HG03565 (cell line): ENCODE results near the gene C11orf97.
"Not testable (repeated sequence)": the region's sequence is repeated elsewhere in the genome, so short reads cannot be mapped to it uniquely, and the experiment has no call there.

Source experiments
- ATAC-seq: cut with Tn5 transposase; IDR thresholded peaks from one replicate; pipeline ENCODE4 v1.9.1; 2021; ENCODE audit warnings: mild to moderate bottlenecking, moderate library complexity; ENCODE audit not compliant: unreplicated experiment

C11orf97 gene

DNA sequence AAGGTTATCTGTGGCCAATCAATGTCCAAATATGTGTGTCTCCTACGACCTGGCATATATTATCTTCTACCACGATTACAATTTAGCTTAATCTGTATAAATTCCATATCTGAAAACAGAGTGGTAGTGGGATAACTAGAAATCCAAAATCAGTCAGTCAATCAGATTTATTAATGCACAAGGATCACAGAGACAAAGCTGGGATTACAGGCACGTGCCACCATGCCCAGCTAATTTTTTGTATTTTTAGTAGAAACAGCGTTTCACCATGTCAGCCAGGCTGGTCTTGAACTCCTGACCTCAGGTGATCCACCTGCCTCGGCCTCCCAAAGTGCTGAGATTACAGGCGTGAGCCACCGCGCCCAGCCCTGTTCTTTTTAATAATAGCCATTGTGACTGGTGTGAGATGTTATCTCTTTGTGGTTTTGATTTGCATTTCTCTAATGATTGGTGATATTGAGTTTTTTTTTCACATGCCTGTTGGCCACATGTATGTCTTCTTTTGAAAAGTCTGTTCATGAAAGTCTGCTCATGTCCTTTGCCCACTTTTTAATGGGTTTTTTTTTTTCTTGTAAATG is 43.6 kb downstream of the C11orf97 start:
- not testable (repeated sequence) for ATAC-seq

DNA sequence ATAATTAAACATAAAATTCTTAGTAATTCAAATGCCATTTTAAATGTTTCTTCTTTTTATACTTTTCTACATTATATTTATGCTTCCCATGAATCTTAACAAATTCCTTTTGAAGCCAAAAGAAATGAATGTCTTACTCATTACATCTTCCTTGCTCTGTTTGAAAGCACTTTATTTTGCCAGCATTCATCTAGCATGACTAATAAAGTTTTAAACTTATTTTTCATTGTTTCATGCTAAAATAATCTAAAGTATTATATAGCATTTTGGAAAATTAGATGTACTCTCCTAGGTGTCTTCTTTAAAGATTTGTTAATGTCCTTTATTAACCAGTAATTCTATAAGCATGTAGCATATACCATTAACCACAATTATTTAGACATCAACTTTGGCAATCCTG is 45.2 kb downstream of the C11orf97 start:
- no peak for ATAC-seq

- no peak for ATAC-seq
Observed at GRCh38 chr11:94557992-94558391, 45.7 kb downstream of the C11orf97 start.

- ATAC-seq, result peak; percentile 38
Observed at GRCh38 chr11:94558468-94558867, 46.2 kb downstream of the C11orf97 start.

GRCh38 chr11:94558932-94559331 is 46.7 kb downstream of the C11orf97 start:
- no peak for ATAC-seq

DNA sequence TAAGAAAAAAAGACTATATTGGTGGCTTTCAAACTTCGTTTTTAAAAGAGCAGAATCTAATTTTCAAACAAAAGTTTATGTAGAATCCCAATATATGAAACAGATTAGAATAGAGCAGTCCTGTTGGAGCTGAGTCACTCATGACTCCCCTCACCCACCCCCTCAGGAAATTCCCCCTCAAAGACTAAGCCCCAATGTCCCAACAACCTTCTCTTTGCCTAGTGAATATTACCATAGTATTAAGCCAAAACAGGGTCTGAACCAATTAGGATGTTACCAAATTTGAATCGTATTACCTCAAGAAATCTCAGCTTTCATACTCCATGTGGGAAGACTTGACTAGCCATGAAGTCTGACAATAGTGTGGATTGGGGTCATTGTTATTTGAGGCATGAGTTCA is 47.1 kb downstream of the C11orf97 start:
- ATAC-seq, result no peak

DNA sequence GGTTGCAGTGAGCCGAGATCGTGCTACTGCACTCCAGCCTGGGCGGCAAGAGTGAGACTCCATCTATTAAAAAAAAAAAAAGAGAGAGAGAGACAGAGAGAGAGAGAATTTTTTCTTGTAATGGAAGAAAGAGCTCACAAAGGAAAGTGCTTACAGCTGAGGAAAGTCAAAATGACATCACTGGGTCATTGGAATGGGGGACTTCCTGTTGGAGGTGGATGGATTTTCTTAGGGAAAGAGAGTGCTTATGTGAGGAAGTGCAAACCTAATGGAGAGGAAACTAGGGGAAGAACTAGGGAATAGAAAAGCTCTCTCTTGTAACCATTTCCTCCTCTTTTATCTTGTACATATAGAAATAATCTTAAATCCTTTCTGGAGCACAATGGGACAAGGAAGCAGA is 48.6 kb downstream of the C11orf97 start:
- ATAC-seq, result no peak

DNA sequence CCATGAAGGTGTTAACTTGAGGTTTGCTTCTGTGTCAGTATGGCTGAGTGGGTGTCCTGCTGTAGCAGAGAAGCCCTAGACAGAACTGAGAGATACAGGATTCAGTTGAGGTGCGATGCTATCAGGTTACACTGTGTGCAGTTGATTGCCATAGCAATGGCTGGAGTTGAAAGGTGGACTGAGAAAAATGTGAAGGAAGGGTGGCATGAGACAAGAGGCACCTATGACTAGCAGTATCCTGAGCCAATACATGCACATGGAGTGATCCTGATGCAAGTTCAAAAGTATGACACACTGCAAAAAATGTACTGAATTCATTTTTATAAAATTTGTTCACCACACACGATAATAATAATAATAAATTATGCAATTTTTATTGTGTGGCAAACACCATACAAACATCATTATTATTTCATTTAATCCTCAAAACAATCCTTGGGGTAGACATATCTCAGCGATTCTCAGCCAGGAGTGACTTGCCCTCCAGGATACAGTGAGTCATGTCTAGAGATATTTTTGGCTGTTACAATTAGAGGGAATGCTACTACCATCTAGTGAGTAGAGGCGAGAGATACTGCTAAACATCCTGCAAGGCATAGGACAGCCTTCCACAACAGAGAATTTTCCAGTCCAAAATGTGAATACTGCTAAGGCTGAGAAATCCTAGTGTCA is 51.1 kb downstream of the C11orf97 start:
- no peak for ATAC-seq

- no peak for ATAC-seq
Observed at GRCh38 chr11:94563848-94564467, 51.7 kb downstream of the C11orf97 start.

DNA sequence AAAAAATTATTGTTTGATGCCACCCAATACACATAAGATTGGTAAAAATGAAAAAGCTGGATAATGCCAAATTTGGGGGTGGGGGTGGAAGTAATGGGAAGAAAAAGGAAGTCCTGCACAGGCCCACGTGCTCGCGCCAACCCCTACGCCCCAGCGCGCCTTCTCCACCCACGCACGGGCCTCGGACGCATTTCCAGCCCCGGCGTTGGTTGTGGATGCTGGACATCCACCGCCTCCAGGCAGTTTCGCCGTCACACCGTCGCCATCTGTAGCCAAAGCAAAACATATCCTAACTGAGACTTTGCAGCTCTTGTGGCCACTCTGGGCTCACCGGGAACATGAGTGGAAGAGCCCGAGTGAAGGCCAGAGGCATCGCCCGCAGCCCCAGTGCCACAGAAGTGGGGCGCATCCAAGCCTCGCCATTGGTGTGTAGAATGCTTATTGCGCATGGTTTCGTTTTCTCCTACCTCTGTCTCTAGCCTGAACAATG is 55.0 kb downstream of the C11orf97 start, which contains the start of gene PIWIL4:
TSS of gene PIWIL4 (plus strand) at position 188 of the 490 bp plus-strand sequence. CDS start at position 339, 151 bp downstream.
- no peak for ATAC-seq

- ATAC-seq, result no peak
Observed at GRCh38 chr11:94568200-94568599, 55.9 kb downstream of the C11orf97 start.

GRCh38 chr11:94568717-94569116 is 56.5 kb downstream of the C11orf97 start:
- no peak for ATAC-seq

DNA sequence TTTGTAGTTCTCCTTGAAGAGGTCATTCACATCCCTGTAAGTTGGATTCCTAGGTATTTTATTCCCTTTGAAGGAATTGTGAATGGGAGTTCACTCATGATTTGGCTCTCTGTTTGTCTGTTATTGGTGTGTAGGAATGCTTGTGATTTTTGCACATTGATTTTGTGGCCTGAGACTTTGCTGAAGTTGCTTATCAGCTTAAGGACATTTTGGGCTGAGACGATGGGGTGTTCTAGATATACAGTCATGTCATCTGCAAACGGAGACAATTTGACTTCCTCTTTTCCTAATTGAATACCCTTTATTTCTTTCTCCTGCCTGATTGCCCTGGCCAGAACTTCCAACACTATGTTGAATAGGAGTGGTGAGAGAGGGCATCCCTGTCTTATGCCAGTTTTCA is 60.7 kb downstream of the C11orf97 start:
- ATAC-seq, result not testable (repeated sequence)

DNA sequence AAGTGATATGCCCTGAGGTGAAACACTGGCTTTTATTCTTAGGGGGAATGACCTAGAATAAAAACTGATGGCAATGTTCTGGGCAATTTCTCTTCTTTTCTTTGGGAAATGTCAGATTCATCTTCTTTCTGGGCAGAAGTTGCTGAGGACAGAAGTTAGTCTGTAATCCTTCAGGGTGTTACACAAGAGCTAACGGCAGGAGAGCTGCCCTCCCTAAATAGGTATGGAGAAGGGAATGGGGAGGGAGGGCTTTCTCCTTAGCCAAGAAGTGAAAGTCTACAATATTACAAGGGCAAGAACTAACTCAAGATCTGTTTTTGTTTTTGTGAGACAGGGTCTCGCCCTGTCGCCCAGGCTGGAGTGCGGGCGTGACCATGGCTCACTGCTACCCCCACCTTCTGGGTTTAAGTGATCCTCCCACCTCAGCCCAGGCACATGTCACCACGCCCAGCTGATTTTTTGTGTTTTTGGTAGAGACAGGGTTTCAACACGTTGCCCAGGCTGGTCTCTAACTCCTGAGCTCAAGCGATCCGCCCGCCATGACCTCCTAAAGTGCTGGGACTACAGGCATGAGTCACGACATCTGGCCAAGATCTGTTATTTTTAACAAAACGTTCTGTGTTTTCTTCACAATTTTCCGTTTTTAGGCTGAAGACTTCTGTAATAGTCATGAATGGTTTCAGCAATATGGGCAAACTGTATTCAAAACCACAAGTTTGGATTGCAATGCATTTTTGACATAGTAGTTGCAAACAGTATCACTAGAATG is 62.1 kb downstream of the C11orf97 start:
- no peak for ATAC-seq

- ATAC-seq, result no peak
Observed at GRCh38 chr11:94576306-94576705, 64.0 kb downstream of the C11orf97 start.

DNA sequence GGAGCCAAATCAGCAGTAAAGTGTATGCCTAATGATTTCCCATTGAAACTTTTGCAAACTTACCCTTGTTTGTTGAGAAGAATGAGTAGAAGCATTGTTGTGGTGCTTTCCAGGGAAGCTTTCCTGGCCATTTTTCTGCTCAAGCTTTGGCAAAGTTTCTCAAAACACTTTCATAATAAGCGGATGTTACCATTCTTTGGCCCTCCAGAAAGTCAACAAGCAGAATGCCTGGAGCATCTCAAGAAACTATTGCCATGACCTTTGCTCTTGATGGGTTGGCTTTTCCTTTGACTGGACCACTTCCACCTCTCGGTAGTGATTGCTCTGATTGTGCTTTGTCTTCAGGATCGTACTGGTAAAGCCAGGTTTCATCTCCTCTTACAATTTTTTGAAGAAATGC is 65.6 kb downstream of the C11orf97 start:
- ATAC-seq, result no peak
